WTC11 (cell line): ENCODE results near the gene ISLR. TPM values are rescaled to one million over a fixed set of nuclear protein-coding genes. Genes with fewer than 3 reads are reported as not detected.

ENCODE experiments used
- ATAC-seq: fragments of 200-7000 bp; cut with Tn5 transposase; 2 replicates; pipeline ENCODE4 v1.10.0; 2021; ENCODE audit warnings: mild to moderate bottlenecking, moderate library complexity
- CTCF ChIA-PET: fragments of 300-600 bp; sonication (Branson Sonifier 250); formaldehyde crosslinking; loops from one replicate; lab custom pipeline; 2021; ENCODE audit warnings: antibody characterized with exemption; lab: Charles Lee
- POLR2A ChIA-PET: fragments of 350-600 bp; sonication (Branson Sonifier 250); formaldehyde crosslinking; loops from one replicate; lab custom pipeline; 2021; ENCODE audit warnings: antibody characterized with exemption; lab: Charles Lee
- DNase-seq: peaks from one replicate; pipeline ENCODE4 v3.0.0; 2021; ENCODE audit warnings: low spot score
- H3K27ac Mint-ChIP-seq: 2 replicates; pipeline ENCODE4 v1.8.0; 2021; ENCODE audit warnings: mixed read lengths
- H3K27me3 Mint-ChIP-seq: 2 replicates; pipeline ENCODE4 v1.8.0; 2021; ENCODE audit warnings: low read depth, mild to moderate bottlenecking, moderate library complexity, mixed read lengths
- H3K36me3 Mint-ChIP-seq: 2 replicates; pipeline ENCODE4 v1.8.0; 2021; ENCODE audit warnings: mixed read lengths
- H3K4me1 Mint-ChIP-seq: 2 replicates; pipeline ENCODE4 v1.8.0; 2022; ENCODE audit warnings: mixed read lengths
- H3K4me3 Mint-ChIP-seq: 2 replicates; pipeline ENCODE4 v1.8.0; 2021; ENCODE audit warnings: mild to moderate bottlenecking, moderate library complexity, mixed read lengths
- H3K9me3 Mint-ChIP-seq: 2 replicates; pipeline ENCODE4 v1.8.0; 2021; ENCODE audit warnings: mixed read lengths
- E2F4 ChIP-seq: sonication (generic); formaldehyde crosslinking; IDR thresholded peaks from 2 replicates; pipeline ENCODE4 v1.8.1; 2022; ENCODE audit warnings: low read depth, mild to moderate bottlenecking, moderate library complexity, missing genetic modification reagents, borderline replicate concordance
- ETV6 ChIP-seq: sonication (generic); formaldehyde crosslinking; IDR thresholded peaks from 2 replicates; pipeline ENCODE4 v1.8.1; 2022; ENCODE audit warnings: mild to moderate bottlenecking, missing genetic modification reagents
- MLX ChIP-seq: sonication (generic); formaldehyde crosslinking; IDR thresholded peaks from 2 replicates; pipeline ENCODE4 v1.8.1; 2023; ENCODE audit warnings: mild to moderate bottlenecking, missing genetic modification reagents, moderate library complexity
- NR2C2 ChIP-seq: sonication (generic); formaldehyde crosslinking; IDR thresholded peaks from 2 replicates; pipeline ENCODE4 v1.8.0; 2022; ENCODE audit warnings: mild to moderate bottlenecking, missing genetic modification reagents
- TEAD1 ChIP-seq: sonication (generic); formaldehyde crosslinking; IDR thresholded peaks from 2 replicates; pipeline ENCODE4 v1.8.0; 2022; ENCODE audit warnings: mild to moderate bottlenecking, missing genetic modification reagents
- TP53 ChIP-seq: sonication (generic); formaldehyde crosslinking; IDR thresholded peaks from 2 replicates; pipeline ENCODE4 v1.8.1; 2023; ENCODE audit warnings: mild to moderate bottlenecking, missing genetic modification reagents
- ZBTB43 ChIP-seq: sonication (generic); formaldehyde crosslinking; IDR thresholded peaks from 2 replicates; pipeline ENCODE4 v1.8.1; 2023; ENCODE audit warnings: mild to moderate bottlenecking, missing genetic modification reagents
- ZNF512 ChIP-seq: sonication (generic); formaldehyde crosslinking; IDR thresholded peaks from 2 replicates; pipeline ENCODE4 v1.8.1; 2022; ENCODE audit warnings: missing genetic modification reagents, borderline replicate concordance
- ZNF532 ChIP-seq: fragments of 250-450 bp; sonication (Bioruptor Pico); IDR thresholded peaks from 2 replicates; pipeline ENCODE4 v1.9.0; 2021; ENCODE audit warnings: mild to moderate bottlenecking, borderline replicate concordance
- ZSCAN18 ChIP-seq: fragments of 250-450 bp; sonication (Bioruptor Pico); IDR thresholded peaks from 2 replicates; pipeline ENCODE4 v2.1.2; 2022; ENCODE audit warnings: mild to moderate bottlenecking, moderate library complexity
- total RNA-seq: library from RNA; stranded (reverse); gene quantifications from 3 replicates; pipeline ENCODE4 v1.2.3, GENCODE V29; 2021

The ISLR gene
- total RNA-seq, 1 experiment from 2014 or later: 0.63 TPM

GRCh38 chr15:74131628-74132413 is 41.7 kb upstream of the ISLR start:
- CTCF ChIA-PET: interaction anchor here (0.6 to 4.1 kb wide), 8 partner anchors 9 to 401 kb away, joined by 3 to 52 read pairs (median 6); no protein-coding TSS in a partner anchor
- Mint-ChIP-seq H3K4me1 (peaks cover 61% of the 10 kb centered on the region), H3K27me3 (peaks cover 99% of the 10 kb centered on the region), H3K36me3 (no peaks in the 10 kb centered on the region; the same call in 1 of the 2 replicates), H3K9me3 (no peaks in the 10 kb centered on the region), H3K27ac (no peak overlapping the region), H3K4me3 (peak overlapping the region; percentile 73)
- no peak for TF ChIP-seq NR2C2 (CRISPR knock-in tag)
- no peak for TF ChIP-seq TP53 (CRISPR knock-in tag)
- TF ChIP-seq ZNF532: no peak
- TF ChIP-seq ZBTB43 (CRISPR knock-in tag): no peak
- no peak for TF ChIP-seq MLX (CRISPR knock-in tag)
- TF ChIP-seq TEAD1 (CRISPR knock-in tag): no peak
- TF ChIP-seq ZNF512 (CRISPR knock-in tag): no peak
- no peak for TF ChIP-seq ETV6 (CRISPR knock-in tag)
- TF ChIP-seq ZSCAN18 (CRISPR knock-in tag): no peak
- TF ChIP-seq E2F4: no peak
- no peak for DNase-seq
- no peak for ATAC-seq
- POLR2A ChIA-PET: interaction anchor here (1.3 kb wide), 1 partner anchor 44 kb away, joined by 3 read pairs; no protein-coding TSS in a partner anchor
